HuH-7 (cell line): ENCODE results near the gene BMPR1B.

Experiments
- DNase-seq: peaks from one replicate; pipeline ENCODE4 v3.0.0; 2011; ENCODE audit warnings: low spot score

Gene BMPR1B

DNA sequence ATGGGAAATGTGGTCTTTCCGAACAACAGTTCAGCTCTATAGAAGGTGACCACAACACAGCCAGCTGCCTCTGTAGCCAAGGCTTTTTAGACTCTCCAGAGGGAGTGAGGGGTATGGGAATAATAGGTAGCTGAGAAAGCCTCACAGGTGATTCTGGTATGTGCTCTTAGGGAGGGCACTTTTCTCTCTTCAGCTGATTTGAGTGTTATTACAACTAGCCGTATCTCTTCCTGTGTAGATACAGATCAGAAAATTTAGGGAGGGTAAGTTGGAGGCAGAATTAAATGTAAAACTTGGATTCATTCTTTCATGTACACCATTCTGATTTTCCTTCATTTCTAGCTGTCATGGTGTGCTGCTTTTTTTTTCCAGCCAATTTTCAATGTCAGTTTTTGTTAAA lies 154.9 kb downstream of the BMPR1B start:
- no peak for DNase-seq

DNA sequence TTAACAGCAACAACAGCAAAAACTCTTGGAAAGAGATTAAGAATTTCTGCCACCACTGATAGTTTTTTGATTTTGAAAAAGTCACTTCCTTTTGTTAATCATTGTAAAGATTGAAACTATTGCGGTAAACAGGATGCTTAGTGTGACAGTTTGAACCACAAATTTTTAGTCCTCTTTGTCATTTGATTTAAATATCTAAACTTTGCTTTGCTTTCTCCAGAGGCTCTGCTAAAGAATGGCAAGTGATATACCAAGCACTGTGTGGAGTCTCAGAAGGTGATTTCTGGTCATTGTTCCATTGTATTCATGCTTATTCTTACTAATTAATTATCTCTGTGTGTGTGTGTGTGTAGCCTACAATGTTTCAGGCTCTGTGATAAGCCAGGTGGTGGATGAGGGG lies 155.6 kb downstream of the BMPR1B start:
- DNase-seq, result no peak

DNA sequence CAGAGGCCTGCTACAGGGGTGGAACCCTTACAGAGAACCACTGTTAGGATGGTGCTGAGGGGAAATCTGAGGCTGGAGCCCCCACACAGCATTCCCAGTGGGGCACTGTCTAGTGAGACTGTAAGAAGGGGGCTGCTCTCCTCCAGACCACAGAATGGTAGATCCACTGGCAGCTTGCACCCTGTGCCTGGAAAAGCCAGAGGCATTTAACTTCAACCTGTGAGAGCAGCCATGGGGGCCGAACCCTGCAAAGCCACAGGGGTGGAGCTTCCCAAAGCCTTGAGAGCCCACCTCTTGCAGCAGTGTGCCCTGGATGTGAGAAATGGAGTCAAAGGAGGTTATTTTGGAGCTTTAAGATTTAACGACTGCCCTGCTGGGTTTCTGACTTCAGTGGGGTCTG lies 159.4 kb downstream of the BMPR1B start:
- DNase-seq, result no peak

GRCh38 chr4:94918543-94918942 lies 160.8 kb downstream of the BMPR1B start:
- DNase-seq, result no peak

DNA sequence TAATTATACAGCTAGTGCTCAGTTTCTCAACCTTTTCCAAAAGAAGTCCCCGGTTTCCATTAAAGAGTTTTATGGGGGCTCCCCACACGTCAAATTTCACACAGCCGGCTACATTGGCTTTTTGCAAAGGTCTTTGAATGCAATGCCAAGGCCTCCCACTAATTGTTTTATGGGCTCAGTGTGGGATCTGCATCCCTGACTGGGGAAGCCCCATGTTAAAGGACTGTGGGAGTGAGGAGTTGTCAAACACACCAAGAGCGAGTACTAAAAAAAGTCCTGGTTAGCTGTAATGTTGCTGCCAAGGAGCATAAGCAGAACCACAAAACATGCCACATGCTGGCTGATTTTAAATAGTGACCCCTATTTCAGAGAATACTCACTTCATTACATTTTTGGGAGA lies 162.6 kb downstream of the BMPR1B start:
- DNase-seq, result no peak

DNA sequence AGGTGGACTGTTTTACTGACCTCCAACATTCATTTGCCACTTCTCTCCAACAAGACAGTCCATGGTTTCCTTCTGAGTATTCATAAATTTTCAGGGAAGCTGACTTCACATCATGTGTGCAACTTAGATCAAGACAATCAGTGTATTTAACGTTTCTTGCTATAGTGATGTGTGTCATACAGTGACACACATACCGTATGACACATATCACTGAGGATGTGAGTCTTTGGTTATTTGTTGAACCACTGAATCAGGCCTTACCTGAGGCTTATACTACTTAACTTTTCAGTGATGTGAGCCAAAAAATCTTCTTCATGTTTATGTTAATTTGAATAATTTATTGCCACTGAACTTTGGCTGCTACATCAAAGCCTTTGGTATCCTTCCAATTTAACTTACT lies 166.8 kb downstream of the BMPR1B start:
- DNase-seq, result no peak

GRCh38 chr4:94925764-94926347 lies 168.1 kb downstream of the BMPR1B start:
- DNase-seq, result no peak

DNA sequence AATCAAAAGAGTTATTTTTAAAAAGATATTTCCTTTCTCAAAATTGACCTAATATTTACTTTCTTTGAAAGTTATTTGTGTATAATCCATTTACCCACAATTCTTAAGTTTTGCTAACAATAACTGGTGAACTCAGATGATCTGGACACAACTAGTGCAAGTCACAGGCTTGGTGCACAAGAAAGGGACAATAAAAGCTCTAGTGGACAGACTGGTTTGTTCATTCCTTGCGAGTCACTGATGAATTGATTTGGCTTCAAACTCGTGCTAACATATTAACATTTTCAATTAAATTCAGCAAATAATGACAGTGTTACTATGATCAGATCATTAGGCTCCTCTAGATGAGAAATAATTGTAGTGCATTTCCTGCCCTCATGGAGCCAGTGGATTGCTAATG lies 169.2 kb downstream of the BMPR1B start:
- DNase-seq, result no peak

DNA sequence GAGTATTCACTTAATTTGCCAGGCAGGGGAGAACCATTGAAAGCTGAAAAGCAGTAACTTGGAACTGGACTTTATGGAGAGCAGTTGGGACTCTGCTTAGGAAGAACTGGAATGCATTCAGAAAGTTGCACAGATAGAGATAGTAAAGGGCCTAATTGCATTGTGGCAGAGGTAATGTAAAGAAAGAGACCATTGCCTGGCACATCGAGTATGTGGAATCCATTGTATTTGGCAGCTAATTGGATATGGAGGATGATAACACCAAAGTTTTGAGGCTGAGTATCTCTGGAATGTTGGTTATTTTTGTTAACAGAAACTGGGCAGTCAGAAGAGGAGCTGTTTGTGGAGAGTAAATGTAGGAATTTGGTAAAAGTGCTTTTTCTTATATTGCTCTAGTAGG lies 169.9 kb downstream of the BMPR1B start:
- DNase-seq, result no peak

- DNase-seq, result no peak
These were observed 171.9 kb downstream of the BMPR1B start for GRCh38 chr4:94929696-94930095.

DNA sequence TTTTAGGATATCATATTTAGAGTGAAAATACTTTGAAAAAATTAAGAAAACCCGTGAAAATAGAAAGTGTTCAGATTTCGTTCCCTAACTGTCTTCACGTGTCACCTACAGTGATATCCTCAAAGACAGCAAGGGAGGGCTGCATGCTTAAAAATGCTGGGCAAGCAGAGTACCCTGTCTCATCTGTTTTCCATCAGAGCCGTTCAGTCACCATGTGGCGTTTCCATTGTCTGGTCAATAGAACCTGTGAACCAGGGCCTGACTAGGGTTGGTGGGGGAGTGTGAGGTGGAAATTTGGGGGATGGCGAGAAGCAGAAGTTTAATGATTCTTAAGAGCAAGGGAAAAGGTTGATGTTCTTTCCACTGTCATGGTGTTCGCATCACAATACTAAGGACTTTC lies 173.9 kb downstream of the BMPR1B start:
- no peak for DNase-seq

DNA sequence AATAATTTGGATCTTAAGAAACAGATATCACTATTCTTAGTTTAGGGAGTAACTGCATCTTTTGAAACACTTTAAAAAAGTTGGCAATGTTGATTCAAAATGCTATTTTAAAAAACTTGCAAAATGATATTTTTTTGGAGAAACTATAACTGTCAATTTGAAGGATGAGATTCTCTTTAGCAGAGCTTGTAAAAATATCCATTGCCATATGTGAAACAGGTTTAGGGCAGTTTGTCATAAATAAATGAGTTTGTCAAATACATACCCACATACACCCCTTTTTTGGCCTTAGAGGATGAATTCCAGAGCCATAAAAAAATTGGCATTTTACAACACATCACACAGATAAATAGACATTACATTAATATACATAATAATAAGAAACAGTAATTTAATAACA lies 174.6 kb downstream of the BMPR1B start:
- no peak for DNase-seq

DNA sequence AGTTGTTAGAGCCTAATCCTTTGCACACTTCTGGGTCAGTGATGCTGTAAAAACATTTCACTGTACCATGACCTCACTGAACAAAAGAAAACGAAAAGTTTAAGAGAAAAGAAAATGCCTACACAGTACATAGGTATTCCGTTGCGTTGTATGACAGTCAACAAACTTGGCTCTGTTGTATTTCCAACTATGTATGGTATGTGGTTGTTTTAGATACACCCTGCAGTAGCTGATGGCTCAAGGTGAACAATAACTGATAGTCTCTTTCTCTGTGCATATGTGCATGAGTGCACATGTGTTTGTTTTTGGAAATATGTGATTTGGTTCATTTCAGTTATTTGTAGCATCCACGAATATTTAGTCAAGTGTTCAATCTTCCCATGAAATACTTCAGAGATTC lies 176.0 kb downstream of the BMPR1B start:
- DNase-seq, result no peak

GRCh38 chr4:94934201-94934600 lies 176.4 kb downstream of the BMPR1B start:
- DNase-seq, result no peak

DNA sequence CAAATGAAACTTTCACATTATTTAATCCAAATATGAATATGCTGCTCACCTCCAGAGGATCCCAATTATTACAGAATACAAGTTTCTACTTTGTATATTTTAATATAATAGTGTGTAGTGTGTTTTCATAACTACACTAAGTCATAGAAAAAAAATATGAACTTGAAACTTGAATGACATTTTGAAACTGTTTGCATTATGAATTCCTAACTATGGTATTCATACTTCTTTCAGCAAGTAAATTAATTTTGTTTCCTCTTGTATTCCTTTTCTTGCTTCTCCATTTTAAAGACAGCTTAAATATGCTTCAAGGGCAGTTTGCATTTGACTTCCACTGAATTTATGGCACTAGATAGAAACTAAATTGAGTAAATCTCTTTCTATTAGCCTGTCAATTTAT lies 177.1 kb downstream of the BMPR1B start:
- no peak for DNase-seq

DNA sequence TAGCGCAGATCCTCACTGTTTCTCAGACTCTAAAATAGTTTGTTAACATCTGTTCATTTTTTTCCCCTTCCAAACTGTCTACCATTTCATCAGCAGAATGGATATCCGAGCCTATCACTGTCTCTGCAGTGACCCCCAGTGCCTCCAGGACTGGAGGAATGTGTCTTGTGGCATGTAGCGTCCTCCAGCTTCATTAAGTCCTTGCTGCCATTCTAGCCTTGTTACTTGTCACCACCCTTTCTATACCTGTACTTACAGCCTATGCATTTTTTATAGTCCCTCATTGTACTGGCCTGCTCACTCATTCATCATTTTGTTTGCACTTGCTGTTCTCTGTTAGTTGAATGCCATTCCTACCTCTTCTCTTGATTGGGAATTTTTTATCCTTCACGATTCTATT lies 179.1 kb downstream of the BMPR1B start:
- DNase-seq, result no peak

DNA sequence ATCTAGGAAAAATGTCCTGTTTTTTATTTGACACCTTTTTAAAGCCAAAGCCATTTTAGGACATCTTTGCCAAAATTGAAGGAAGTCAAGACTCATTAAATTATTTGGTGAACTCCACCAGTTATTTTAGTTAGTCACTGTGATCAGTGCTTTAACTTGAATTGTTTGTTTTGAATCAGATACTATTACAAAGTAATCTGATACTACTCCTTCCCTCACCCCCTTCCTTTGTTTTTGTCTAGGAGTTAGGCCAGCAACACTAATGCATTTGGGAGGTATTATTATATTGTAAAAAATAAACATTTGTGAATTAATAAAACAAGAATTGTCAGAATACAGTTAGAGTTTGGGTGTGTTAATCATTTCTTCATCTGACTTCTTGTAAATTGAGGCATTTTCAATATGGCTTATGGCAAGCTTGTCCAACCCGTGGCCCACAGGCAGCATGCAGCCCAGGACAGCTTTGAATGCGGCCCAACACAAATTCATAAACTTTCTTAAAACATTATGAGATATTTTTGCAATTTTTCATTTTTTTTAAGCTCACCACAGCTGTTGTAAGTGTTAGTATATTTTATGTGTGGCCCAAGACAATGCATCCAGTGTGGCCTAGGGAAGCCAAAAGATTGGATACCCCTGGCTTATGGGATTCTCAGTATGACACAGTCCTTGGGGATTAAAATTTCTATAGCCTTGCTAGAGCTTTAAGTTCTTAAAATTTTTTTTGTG lies 182.2 kb downstream of the BMPR1B start:
- no peak for DNase-seq

DNA sequence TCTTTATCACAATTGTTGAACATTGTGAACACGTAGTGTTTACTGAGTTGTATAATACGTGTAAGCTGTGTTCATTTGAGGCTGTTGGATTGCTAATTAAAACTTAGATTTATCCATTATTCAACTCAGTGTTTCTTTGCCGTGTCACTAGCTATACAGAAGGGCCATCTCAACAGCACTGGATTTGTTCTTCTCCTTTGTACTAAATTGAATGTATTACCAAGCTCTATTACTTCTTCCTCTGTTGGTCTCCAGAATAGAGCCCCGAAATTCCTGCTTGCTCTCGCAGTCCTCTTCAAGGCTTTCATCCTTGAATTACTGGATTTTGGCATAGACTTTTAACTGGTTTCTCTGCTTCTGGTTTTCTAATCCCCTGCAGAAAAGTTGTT lies 182.8 kb downstream of the BMPR1B start:
- DNase-seq, result no peak

GRCh38 chr4:94941706-94942105 lies 184.0 kb downstream of the BMPR1B start:
- no peak for DNase-seq

- DNase-seq, result no peak
These were observed 187.0 kb downstream of the BMPR1B start for GRCh38 chr4:94944726-94945125.

GRCh38 chr4:94947681-94948108 lies 189.9 kb downstream of the BMPR1B start:
- no peak for DNase-seq

DNA sequence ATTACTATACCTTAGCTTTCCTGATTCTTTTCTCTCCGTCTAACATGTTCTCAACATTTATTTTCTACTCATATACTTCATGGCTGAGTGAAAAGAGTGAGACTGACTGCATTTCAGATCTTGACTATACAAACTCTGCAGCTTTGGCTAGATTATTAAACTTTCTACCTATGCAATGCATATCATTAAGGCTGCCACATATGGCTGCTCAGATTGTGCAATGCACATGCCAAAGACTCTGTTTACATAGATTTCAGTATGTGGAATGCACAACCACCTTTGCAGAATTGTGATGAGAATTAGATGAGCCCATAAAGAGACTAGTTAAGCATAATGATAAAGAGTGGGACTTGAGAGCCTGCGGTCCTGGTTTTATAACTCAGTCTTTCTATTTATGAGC lies 196.5 kb downstream of the BMPR1B start:
- no peak for DNase-seq

GRCh38 chr4:94957030-94957429 lies 199.3 kb downstream of the BMPR1B start:
- peak; percentile 23 for DNase-seq

GRCh38 chr4:94959307-94959706 lies 201.6 kb downstream of the BMPR1B start:
- DNase-seq, result no peak
